Keratinocyte (primary cell): ENCODE data around the gene TOM1L2. TPM values are rescaled to one million over a fixed set of nuclear protein-coding genes. Genes with fewer than 3 reads are reported as not detected.

Source experiments
- DNase-seq: peaks from one replicate; pipeline ENCODE4 v3.0.0-alpha.2; 2011; ENCODE audit warnings: low read depth, missing footprints, low spot score
- FAIRE-seq: peaks from 2 replicates; lab custom pipeline; 2011; peaks lifted over from hg19 to GRCh38; lab: Jason Lieb, UNC
- H2AFZ ChIP-seq: 2 replicates; pipeline ENCODE4 v1.6.0; 2012; ENCODE audit warnings: low read length, control low read depth, inconsistent platforms; ENCODE audit not compliant: control insufficient read depth
- H3K27ac ChIP-seq: 2 replicates; pipeline ENCODE4 v1.5.1; 2011; ENCODE audit warnings: low read length; ENCODE audit not compliant: control insufficient read depth, insufficient read depth
- H3K27me3 ChIP-seq: 3 replicates; pipeline ENCODE4 v1.6.0; 2011; ENCODE audit warnings: low read length; ENCODE audit not compliant: control insufficient read depth, insufficient read depth; ENCODE audit errors: extremely low read depth
- H3K36me3 ChIP-seq, 2 experiments: 2 replicates in 1 of 2; 3 replicates in 1 of 2; pipeline ENCODE4 v1.5.1; 2011; ENCODE audit warnings: low read length in 2 of 2, mild to moderate bottlenecking in 1 of 2; ENCODE audit not compliant: control insufficient read depth in 2 of 2, insufficient read depth in 2 of 2; ENCODE audit errors: extremely low read depth in 1 of 2
- H3K4me1 ChIP-seq: 3 replicates; pipeline ENCODE4 v1.5.1; 2011; ENCODE audit warnings: low read length; ENCODE audit not compliant: control insufficient read depth, insufficient read depth; ENCODE audit errors: extremely low read depth
- H3K4me2 ChIP-seq: 3 replicates; pipeline ENCODE4 v1.6.0; 2011; ENCODE audit warnings: low read depth, low read length; ENCODE audit not compliant: control insufficient read depth, insufficient read depth; ENCODE audit errors: extremely low read depth
- H3K4me3 ChIP-seq, 3 experiments: fragments of 200-600 bp in 1 of 3; sonication (generic) in 1 of 3; 2 replicates in 2 of 3; 3 replicates in 1 of 3; pipeline ENCODE4 v1.5.1; 2011 to 2016; ENCODE audit warnings: low read length in 3 of 3, mild to moderate bottlenecking in 3 of 3, control low read depth in 2 of 3, inconsistent platforms in 1 of 3, low read depth in 1 of 3, mixed read lengths in 1 of 3, mixed run types in 1 of 3, moderate library complexity in 1 of 3; ENCODE audit not compliant: control insufficient read depth in 2 of 3, insufficient read depth in 2 of 3; ENCODE audit errors: extremely low read depth in 1 of 3
- H3K79me2 ChIP-seq: 2 replicates; pipeline ENCODE4 v1.6.0; 2012; ENCODE audit warnings: low read length; ENCODE audit not compliant: control insufficient read depth, insufficient read depth
- H3K9ac ChIP-seq: 3 replicates; pipeline ENCODE4 v1.6.0; 2011; ENCODE audit warnings: low read length; ENCODE audit not compliant: control insufficient read depth, insufficient read depth; ENCODE audit errors: extremely low read depth
- H3K9me1 ChIP-seq: 3 replicates; pipeline ENCODE4 v1.6.0; 2011; ENCODE audit warnings: low read length; ENCODE audit not compliant: control insufficient read depth, insufficient read depth; ENCODE audit errors: extremely low read depth
- H3K9me3 ChIP-seq: 2 replicates; pipeline ENCODE4 v1.5.1; 2012; ENCODE audit warnings: low read depth, low read length; ENCODE audit not compliant: control insufficient read depth
- H4K20me1 ChIP-seq: 3 replicates; pipeline ENCODE4 v1.6.0; 2011; ENCODE audit warnings: low read length; ENCODE audit not compliant: control insufficient read depth, insufficient read depth; ENCODE audit errors: extremely low read depth
- EZH2 ChIP-seq: IDR thresholded peaks from one replicate; pipeline ENCODE4 v1.6.1; 2012; ENCODE audit warnings: inconsistent platforms, mild to moderate bottlenecking, low read length, moderate library complexity
- dilution Hi-C: fragments of 300-500 bp; cut with MboI; formaldehyde crosslinking; loops from one replicate; pipeline ENCODE4 v1.7.0; 2020; ENCODE audit warnings: low sequenced_read_pairs; ENCODE audit not compliant: extremely low pct_ligation_motif_present
- polyA plus RNA-seq, 5 experiments: library from polyadenylated mRNA; depleted of rRNA in 3 of 5; stranded (reverse) in 3 of 5; stranded (forward) in 1 of 5; unstranded in 1 of 5; fragments of >200 nt; gene quantifications; 1 replicate in 1 of 5; 2 replicates in 3 of 5; 3 replicates in 1 of 5; pipeline versions ENCODE4 v1.2.1 to v1.2.3, GENCODE V29; 2011 to 2012; ENCODE audit warnings: missing spikeins in 2 of 5, low read depth in 1 of 5, low replicate concordance in 1 of 5
- TF ChIP-seq, protein P1 (sequence below), 3 experiments: IDR thresholded peaks in 1 of 3; conservative IDR thresholded peaks in 1 of 3; optimal IDR thresholded peaks in 1 of 3; 2 replicates in 2 of 3; 3 replicates in 1 of 3; pipeline versions ENCODE3 to v1.5.1; 2011; ENCODE audit warnings: low read length in 3 of 3, mild to moderate bottlenecking in 3 of 3, moderate library complexity in 2 of 3, control low read depth in 1 of 3, inconsistent platforms in 1 of 3; ENCODE audit not compliant: insufficient read depth in 2 of 3; ENCODE audit errors: extremely low read depth in 1 of 3

TOM1L2 gene
- polyA plus RNA-seq, 1 donor (not counting 4 experiments of a cell fraction or from before 2014, with no cell fraction given) = 36.3 TPM

DNA sequence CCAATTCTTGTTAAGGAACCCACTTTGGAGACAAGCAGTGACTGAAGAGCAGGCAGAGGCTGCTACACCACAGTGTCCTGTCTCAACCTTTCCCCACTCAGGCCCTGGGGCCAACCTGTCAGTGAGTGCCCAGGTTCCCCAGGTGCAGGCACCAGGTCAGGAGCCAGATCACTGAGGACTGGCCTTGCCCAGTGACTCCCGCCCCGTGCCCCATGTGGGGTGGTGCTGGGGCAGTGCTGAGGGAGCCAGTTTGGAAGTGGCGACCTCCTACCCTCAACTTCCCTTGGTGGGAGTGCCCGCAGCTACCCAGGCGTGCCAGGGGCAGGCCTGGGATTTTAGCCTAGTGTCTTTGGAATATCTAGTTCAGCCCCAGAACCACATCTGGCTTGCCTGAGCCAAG is 164.8 kb downstream of the TOM1L2 start:
- Histone ChIP-seq H3K36me3 (peaks cover 16 to 35% of the 10 kb centered on the region in 2 experiments), H3K9me3 (no peaks in the 10 kb centered on the region), H3K9ac (no peak overlapping the region), H3K9me1 (peaks cover 2% of the 10 kb centered on the region), H3K4me3 (no peak overlapping the region), H3K4me1 (peaks cover 14% of the 10 kb centered on the region), H3K27me3 (no peaks in the 10 kb centered on the region), H2AFZ (no peak overlapping the region), H3K27ac (no peak overlapping the region), H3K79me2 (no peaks in the 10 kb centered on the region), H4K20me1 (peaks cover 17% of the 10 kb centered on the region), H3K4me2 (no peak overlapping the region)
- dilution Hi-C loops = no loop called here
- DNase-seq (no peak), FAIRE-seq (no peak)
- TF ChIP-seq, protein P1, sequence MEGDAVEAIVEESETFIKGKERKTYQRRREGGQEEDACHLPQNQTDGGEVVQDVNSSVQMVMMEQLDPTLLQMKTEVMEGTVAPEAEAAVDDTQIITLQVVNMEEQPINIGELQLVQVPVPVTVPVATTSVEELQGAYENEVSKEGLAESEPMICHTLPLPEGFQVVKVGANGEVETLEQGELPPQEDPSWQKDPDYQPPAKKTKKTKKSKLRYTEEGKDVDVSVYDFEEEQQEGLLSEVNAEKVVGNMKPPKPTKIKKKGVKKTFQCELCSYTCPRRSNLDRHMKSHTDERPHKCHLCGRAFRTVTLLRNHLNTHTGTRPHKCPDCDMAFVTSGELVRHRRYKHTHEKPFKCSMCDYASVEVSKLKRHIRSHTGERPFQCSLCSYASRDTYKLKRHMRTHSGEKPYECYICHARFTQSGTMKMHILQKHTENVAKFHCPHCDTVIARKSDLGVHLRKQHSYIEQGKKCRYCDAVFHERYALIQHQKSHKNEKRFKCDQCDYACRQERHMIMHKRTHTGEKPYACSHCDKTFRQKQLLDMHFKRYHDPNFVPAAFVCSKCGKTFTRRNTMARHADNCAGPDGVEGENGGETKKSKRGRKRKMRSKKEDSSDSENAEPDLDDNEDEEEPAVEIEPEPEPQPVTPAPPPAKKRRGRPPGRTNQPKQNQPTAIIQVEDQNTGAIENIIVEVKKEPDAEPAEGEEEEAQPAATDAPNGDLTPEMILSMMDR (optimal IDR thresholded peaks at IDR 0.05 in 1 of 3, IDR thresholded peaks at IDR 0.05 in 1 of 3, conservative IDR thresholded peaks at IDR 0.05 in 1 of 3; ENCODE audit: extremely low read depth in 1 of 3, insufficient read depth in 2 of 3, low read length in 3 of 3) = no peak
- no peak for TF ChIP-seq EZH2

DNA sequence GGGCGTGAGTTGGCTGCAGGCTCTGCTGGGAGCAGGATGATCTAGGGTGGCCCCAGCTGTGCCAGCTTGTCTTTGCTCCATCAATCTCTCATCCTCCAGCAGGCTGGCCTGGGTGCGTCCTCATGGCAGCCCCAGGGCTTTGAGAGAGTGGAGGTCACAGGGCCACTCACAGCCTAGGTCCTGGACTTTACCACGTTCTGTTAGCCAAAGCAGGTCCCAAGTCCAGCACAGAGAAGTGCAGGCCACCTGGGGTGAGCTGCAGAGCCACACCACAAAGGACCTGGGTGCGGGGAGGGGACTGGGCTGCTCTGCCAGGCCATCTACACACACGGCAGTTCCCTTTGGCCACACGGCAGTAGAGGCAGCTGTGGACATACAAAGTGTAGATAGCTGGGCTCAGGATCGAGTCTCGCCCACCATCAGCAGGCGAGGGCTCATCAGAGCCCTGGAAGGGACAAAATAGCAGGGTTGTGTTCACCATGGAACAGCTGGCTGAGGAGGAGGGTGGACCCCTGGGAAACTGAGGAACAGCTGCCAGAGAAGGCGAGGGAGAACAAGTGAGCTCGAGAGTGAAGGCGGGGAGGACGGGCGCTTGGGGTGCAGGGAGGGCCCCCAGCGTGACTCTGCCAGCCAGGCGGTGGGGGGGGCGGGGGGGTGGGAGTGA is 165.5 kb downstream of the TOM1L2 start:
- Histone ChIP-seq H3K9me1 (peaks cover 2% of the 10 kb centered on the region), H3K4me2 (no peak overlapping the region), H3K9me3 (no peaks in the 10 kb centered on the region), H2AFZ (no peak overlapping the region), H3K36me3 (peaks cover 12 to 36% of the 10 kb centered on the region in 2 experiments), H3K27me3 (no peaks in the 10 kb centered on the region), H3K79me2 (no peaks in the 10 kb centered on the region), H3K9ac (no peak overlapping the region), H3K27ac (no peak overlapping the region), H4K20me1 (peaks cover 12% of the 10 kb centered on the region), H3K4me3 (no peak overlapping the region), H3K4me1 (peaks cover 14% of the 10 kb centered on the region)
- TF ChIP-seq, protein P1 (optimal IDR thresholded peaks at IDR 0.05 in 1 of 3, IDR thresholded peaks at IDR 0.05 in 1 of 3, conservative IDR thresholded peaks at IDR 0.05 in 1 of 3; ENCODE audit: extremely low read depth in 1 of 3, insufficient read depth in 2 of 3, low read length in 3 of 3) = no peak
- TF ChIP-seq EZH2 = no peak
- FAIRE-seq = no peak
- no peak for DNase-seq
- dilution Hi-C loops = no loop called here
